ENCODE results near the gene EMID1.

GRCh38 chr22:29307596-29308147 is 102.0 kb downstream of the EMID1 start:
- TF ChIP-seq SIN3A (IDR thresholded peaks at IDR 0.05; ENCODE audit: borderline replicate concordance, insufficient read depth, low read length) (no peak), REST (IDR thresholded peaks at IDR 0.05; ENCODE audit: insufficient read depth in 1 of 2, low read depth in 2 of 2, low read length in 2 of 2) (no peak), POLR2AphosphoS5 (IDR thresholded peaks at IDR 0.05; ENCODE audit: low read depth, low read length) (no peak), TAF1 (IDR thresholded peaks at IDR 0.05; ENCODE audit: borderline replicate concordance, insufficient read depth, low read length) (no peak)
